Progenitor cell of endocrine pancreas (in vitro differentiated cells): ENCODE results near the gene TLK2. TPM values are rescaled to one million over a fixed set of nuclear protein-coding genes. Genes with fewer than 3 reads are reported as not detected.

Source experiments
- DNase-seq: peaks from one replicate; pipeline ENCODE4 v3.0.0; 2021; ENCODE audit warnings: low spot score; ENCODE audit not compliant: unreplicated experiment
- H3K27ac Mint-ChIP-seq: 2 replicates; pipeline ENCODE4 v1.8.0; 2021; ENCODE audit warnings: mild to moderate bottlenecking, moderate library complexity, mixed read lengths
- H3K27me3 Mint-ChIP-seq: 2 replicates; pipeline ENCODE4 v1.8.0; 2021; ENCODE audit warnings: mixed read lengths
- H3K36me3 Mint-ChIP-seq: 2 replicates; pipeline ENCODE4 v1.8.0; 2022; ENCODE audit warnings: mixed read lengths; ENCODE audit not compliant: insufficient read depth
- H3K4me1 Mint-ChIP-seq: 2 replicates; pipeline ENCODE4 v1.8.0; 2021; ENCODE audit warnings: low read depth, mixed read lengths
- H3K4me3 Mint-ChIP-seq: 2 replicates; pipeline ENCODE4 v1.8.0; 2021; ENCODE audit warnings: low read depth, mild to moderate bottlenecking, moderate library complexity, mixed read lengths
- H3K9me3 Mint-ChIP-seq: 2 replicates; pipeline ENCODE4 v1.8.0; 2021; ENCODE audit warnings: low read depth, mixed read lengths
- total RNA-seq: library from RNA; stranded (reverse); gene quantifications from 2 replicates; pipeline ENCODE4 v1.2.1, GENCODE V29; 2021
- TF ChIP-seq, protein P1 (sequence below): fragments of 200-600 bp; sonication (generic); IDR thresholded peaks from one replicate; pipeline ENCODE4 v1.5.0; 2021; ENCODE audit warnings: antibody characterized with exemption, mild to moderate bottlenecking; ENCODE audit not compliant: unreplicated experiment

TLK2 gene
- total RNA-seq, 1 donor from 2014 or later = 70.1 TPM

DNA sequence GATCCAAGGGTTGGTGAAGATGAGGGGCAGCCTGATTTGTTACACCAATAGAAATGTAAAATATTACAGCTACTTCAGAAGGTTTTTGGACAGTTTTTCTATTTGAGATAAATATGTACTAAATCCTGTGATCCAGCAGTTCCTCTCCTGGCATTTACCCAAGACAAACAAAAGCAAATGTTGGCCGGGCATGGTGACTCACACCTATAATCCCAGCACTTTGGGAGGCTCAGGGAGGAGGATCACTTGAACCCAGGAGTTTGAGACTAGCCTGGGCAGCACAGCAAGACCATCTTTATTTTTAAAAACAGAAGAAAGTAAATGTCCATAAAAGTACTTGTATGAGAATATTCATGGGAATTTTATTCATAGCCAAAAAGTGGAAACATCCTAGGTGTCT is 84.0 kb downstream of the TLK2 start:
- no peak overlapping the region for H3K4me3 Mint-ChIP-seq
- peaks cover 28% of the 10 kb centered on the region for H3K36me3 Mint-ChIP-seq
- H3K4me1 Mint-ChIP-seq = peaks cover 5% of the 10 kb centered on the region
- no peak overlapping the region for H3K27ac Mint-ChIP-seq
- no peaks in the 10 kb centered on the region for H3K27me3 Mint-ChIP-seq
- TF ChIP-seq, protein P1, sequence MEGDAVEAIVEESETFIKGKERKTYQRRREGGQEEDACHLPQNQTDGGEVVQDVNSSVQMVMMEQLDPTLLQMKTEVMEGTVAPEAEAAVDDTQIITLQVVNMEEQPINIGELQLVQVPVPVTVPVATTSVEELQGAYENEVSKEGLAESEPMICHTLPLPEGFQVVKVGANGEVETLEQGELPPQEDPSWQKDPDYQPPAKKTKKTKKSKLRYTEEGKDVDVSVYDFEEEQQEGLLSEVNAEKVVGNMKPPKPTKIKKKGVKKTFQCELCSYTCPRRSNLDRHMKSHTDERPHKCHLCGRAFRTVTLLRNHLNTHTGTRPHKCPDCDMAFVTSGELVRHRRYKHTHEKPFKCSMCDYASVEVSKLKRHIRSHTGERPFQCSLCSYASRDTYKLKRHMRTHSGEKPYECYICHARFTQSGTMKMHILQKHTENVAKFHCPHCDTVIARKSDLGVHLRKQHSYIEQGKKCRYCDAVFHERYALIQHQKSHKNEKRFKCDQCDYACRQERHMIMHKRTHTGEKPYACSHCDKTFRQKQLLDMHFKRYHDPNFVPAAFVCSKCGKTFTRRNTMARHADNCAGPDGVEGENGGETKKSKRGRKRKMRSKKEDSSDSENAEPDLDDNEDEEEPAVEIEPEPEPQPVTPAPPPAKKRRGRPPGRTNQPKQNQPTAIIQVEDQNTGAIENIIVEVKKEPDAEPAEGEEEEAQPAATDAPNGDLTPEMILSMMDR = no peak
- no peaks in the 10 kb centered on the region for H3K9me3 Mint-ChIP-seq
- no peak for DNase-seq

DNA sequence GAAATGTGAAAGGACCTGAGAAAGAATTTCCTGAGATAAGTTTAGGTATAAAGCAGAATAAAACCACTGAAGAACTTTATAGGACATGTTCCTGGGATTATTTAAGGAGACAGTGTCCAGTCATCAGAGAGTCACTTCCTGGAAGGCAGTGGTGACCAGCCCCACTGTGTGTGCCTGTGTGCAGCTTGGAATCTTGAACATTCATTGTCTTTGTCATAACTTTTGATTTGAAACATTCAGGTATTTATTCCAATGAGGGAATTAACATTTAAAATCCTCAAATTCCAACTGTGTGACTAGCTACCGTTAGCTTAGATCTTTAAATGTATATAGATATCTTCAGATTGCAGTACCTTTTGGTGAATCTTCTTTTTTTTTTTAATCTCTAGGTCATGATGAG is 87.2 kb downstream of the TLK2 start:
- no peak overlapping the region for H3K27ac Mint-ChIP-seq
- TF ChIP-seq, protein P1 = no peak
- no peak overlapping the region for H3K4me3 Mint-ChIP-seq
- DNase-seq = no peak
- no peaks in the 10 kb centered on the region for H3K4me1 Mint-ChIP-seq
- H3K27me3 Mint-ChIP-seq = no peaks in the 10 kb centered on the region
- H3K36me3 Mint-ChIP-seq = peaks cover 32% of the 10 kb centered on the region
- H3K9me3 Mint-ChIP-seq = no peaks in the 10 kb centered on the region

GRCh38 chr17:62566996-62567578 is 88.5 kb downstream of the TLK2 start:
- H3K27me3 Mint-ChIP-seq = no peaks in the 10 kb centered on the region
- H3K36me3 Mint-ChIP-seq = peaks cover 27% of the 10 kb centered on the region
- no peak overlapping the region for H3K4me3 Mint-ChIP-seq
- no peaks in the 10 kb centered on the region for H3K4me1 Mint-ChIP-seq
- H3K27ac Mint-ChIP-seq = no peak overlapping the region
- no peak for DNase-seq
- TF ChIP-seq, protein P1 = no peak
- no peaks in the 10 kb centered on the region for H3K9me3 Mint-ChIP-seq

- H3K27me3 Mint-ChIP-seq = no peaks in the 10 kb centered on the region
- H3K36me3 Mint-ChIP-seq = peaks cover 15% of the 10 kb centered on the region
- DNase-seq = no peak
- H3K4me3 Mint-ChIP-seq = no peak overlapping the region
- TF ChIP-seq, protein P1 = no peak
- H3K27ac Mint-ChIP-seq = no peak overlapping the region
- H3K9me3 Mint-ChIP-seq = no peaks in the 10 kb centered on the region
- H3K4me1 Mint-ChIP-seq = peaks cover 4% of the 10 kb centered on the region
Observed at GRCh38 chr17:62572488-62572887, 93.9 kb downstream of the TLK2 start.

DNA sequence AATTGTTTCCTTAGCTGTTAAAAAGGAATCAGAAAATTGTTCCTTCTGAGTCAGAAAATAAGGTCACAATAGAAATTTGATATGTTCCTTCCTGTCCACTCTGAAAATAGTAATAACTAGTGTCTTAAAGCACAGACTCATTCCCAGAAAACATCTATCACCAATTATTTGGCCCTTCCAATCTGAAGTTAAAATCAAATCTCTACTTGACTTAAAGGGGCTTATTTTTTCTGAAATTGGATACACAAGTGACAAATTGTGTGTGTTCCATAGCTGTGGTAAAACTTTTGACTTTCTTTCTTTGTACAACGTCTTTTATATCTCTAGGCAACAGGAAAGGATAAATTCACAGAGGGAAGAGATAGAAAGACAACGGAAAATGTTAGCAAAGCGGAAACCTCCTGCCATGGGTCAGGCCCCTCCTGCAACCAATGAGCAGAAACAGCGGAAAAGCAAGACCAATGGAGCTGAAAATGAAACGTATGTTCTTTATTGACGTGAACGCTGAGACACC is 94.3 kb downstream of the TLK2 start:
- no peak for DNase-seq
- Mint-ChIP-seq H3K4me3 (no peak overlapping the region), H3K36me3 (peaks cover 15% of the 10 kb centered on the region), H3K27me3 (no peaks in the 10 kb centered on the region), H3K4me1 (peaks cover 4% of the 10 kb centered on the region), H3K9me3 (no peaks in the 10 kb centered on the region), H3K27ac (peak overlapping the region; percentile 47)
- TF ChIP-seq, protein P1 = no peak
